Effector memory CD4-positive, alpha-beta T cell (primary cell): ENCODE data around the gene PDE4DIP.
"Not testable (repeated sequence)": the region's sequence is repeated elsewhere in the genome, so short reads cannot be mapped to it uniquely, and the experiment has no call there.

Source experiments
- DNase-seq, 3 donors: peaks; one replicate each; pipeline ENCODE4 v3.0.0-alpha.2; 2020
- H3K27ac ChIP-seq: 2 replicates; pipeline ENCODE4 v1.7.0; 2013; ENCODE audit warnings: mild to moderate bottlenecking, low read length, moderate library complexity; ENCODE audit not compliant: insufficient read depth, poor library complexity, severe bottlenecking
- H3K27me3 ChIP-seq: replicated peaks from 2 replicates; pipeline ENCODE4 v1.7.0; 2013; ENCODE audit warnings: mild to moderate bottlenecking, low read length; ENCODE audit not compliant: insufficient read depth, control insufficient read depth, poor library complexity, severe bottlenecking
- H3K36me3 ChIP-seq: 2 replicates; pipeline ENCODE4 v1.7.0; 2013; ENCODE audit warnings: mild to moderate bottlenecking, low read length, moderate library complexity; ENCODE audit not compliant: control insufficient read depth, insufficient read depth
- H3K4me1 ChIP-seq: 2 replicates; pipeline ENCODE4 v1.7.0; 2013; ENCODE audit warnings: low read length, mild to moderate bottlenecking; ENCODE audit not compliant: control insufficient read depth, insufficient read depth, poor library complexity, severe bottlenecking
- H3K4me3 ChIP-seq: 2 replicates; pipeline ENCODE4 v1.7.0; 2013; ENCODE audit warnings: low read length, low read depth, mild to moderate bottlenecking; ENCODE audit not compliant: insufficient read depth, poor library complexity, severe bottlenecking
- H3K9me3 ChIP-seq: 2 replicates; pipeline ENCODE4 v1.7.0; 2013; ENCODE audit warnings: mild to moderate bottlenecking, low read length, moderate library complexity; ENCODE audit not compliant: control insufficient read depth
- total RNA-seq, 3 donors: gene quantifications; one replicate each; lab custom pipeline; 2026; lab: John Stamatoyannopoulos, UW

Gene PDE4DIP
- total RNA-seq, result 27.8 to 44.1 (median 40.6) reads per million in 3 donors

GRCh38 chr1:148844220-148844619, at the start of gene PDE4DIP:
Gene PDE4DIP, plus strand, starts transcription at chr1:148844428. Its CDS starts 347 bp downstream, at chr1:148844775.
- not testable (repeated sequence) for H3K27ac ChIP-seq, H3K27me3 ChIP-seq, H3K4me3 ChIP-seq, H3K36me3 ChIP-seq, H3K4me1 ChIP-seq, H3K9me3 ChIP-seq
- peak in 2 of 3 donors; percentile 3 to 19 for DNase-seq

- H3K9me3 ChIP-seq, H3K27ac ChIP-seq, H3K36me3 ChIP-seq, H3K27me3 ChIP-seq, DNase-seq, H3K4me1 ChIP-seq, H3K4me3 ChIP-seq: not testable (repeated sequence)
These were observed 35.8 kb upstream of the PDE4DIP start for GRCh38 chr1:148808268-148808928.

- not testable (repeated sequence) for DNase-seq, H3K27me3 ChIP-seq, H3K9me3 ChIP-seq, H3K4me3 ChIP-seq, H3K27ac ChIP-seq, H3K36me3 ChIP-seq, H3K4me1 ChIP-seq
These were observed 35.3 kb upstream of the PDE4DIP start for GRCh38 chr1:148808929-148809283.

GRCh38 chr1:148822180-148822579, 22.0 kb upstream of the PDE4DIP start:
- H3K4me3 ChIP-seq, DNase-seq, H3K27me3 ChIP-seq, H3K9me3 ChIP-seq, H3K4me1 ChIP-seq, H3K36me3 ChIP-seq, H3K27ac ChIP-seq: not testable (repeated sequence)

- H3K4me3 ChIP-seq, H3K9me3 ChIP-seq, H3K27me3 ChIP-seq, H3K27ac ChIP-seq, H3K36me3 ChIP-seq, H3K4me1 ChIP-seq, DNase-seq: not testable (repeated sequence)
These were observed 20.4 kb upstream of the PDE4DIP start for GRCh38 chr1:148823822-148824221.

GRCh38 chr1:148825029-148825428, 19.2 kb upstream of the PDE4DIP start:
- H3K36me3 ChIP-seq, H3K4me3 ChIP-seq, H3K4me1 ChIP-seq, H3K27ac ChIP-seq, H3K27me3 ChIP-seq, H3K9me3 ChIP-seq, DNase-seq: not testable (repeated sequence)

- not testable (repeated sequence) for H3K4me3 ChIP-seq, DNase-seq, H3K27me3 ChIP-seq, H3K36me3 ChIP-seq, H3K27ac ChIP-seq, H3K4me1 ChIP-seq, H3K9me3 ChIP-seq
These were observed 15.7 kb upstream of the PDE4DIP start for GRCh38 chr1:148828531-148828930.

GRCh38 chr1:148828962-148829361, 15.3 kb upstream of the PDE4DIP start:
- H3K36me3 ChIP-seq, H3K4me1 ChIP-seq, H3K4me3 ChIP-seq, H3K27ac ChIP-seq, DNase-seq, H3K27me3 ChIP-seq, H3K9me3 ChIP-seq: not testable (repeated sequence)

- not testable (repeated sequence) for DNase-seq, H3K4me3 ChIP-seq
These were observed 14.9 kb upstream of the PDE4DIP start for GRCh38 chr1:148829365-148829764.

GRCh38 chr1:148841262-148841661, 3.0 kb upstream of the PDE4DIP start:
- H3K4me1 ChIP-seq, H3K4me3 ChIP-seq, H3K27me3 ChIP-seq, H3K9me3 ChIP-seq, DNase-seq, H3K36me3 ChIP-seq, H3K27ac ChIP-seq: not testable (repeated sequence)

More at GRCh38 chr1:148829365-148829764, 14.9 kb upstream of the PDE4DIP start:
- H3K27me3 ChIP-seq, H3K27ac ChIP-seq, H3K9me3 ChIP-seq, H3K36me3 ChIP-seq, H3K4me1 ChIP-seq: not testable (repeated sequence)
